Tibial nerve (tissue), 4 donors: ENCODE measurements around the gene GRAMD1A.

ENCODE experiments used
- EP300 ChIP-seq, 2 donors: sonication (generic); formaldehyde crosslinking; IDR thresholded peaks; one replicate each; pipeline ENCODE4 v1.6.1; 2017; ENCODE audit warnings: antibody characterized with exemption in 2 of 2, mild to moderate bottlenecking in 1 of 2
- POLR2A ChIP-seq, 2 donors: fragments of 450-650 bp; IDR thresholded peaks; one replicate each; pipeline ENCODE4 v1.6.1; 2017; ENCODE audit warnings: antibody characterized with exemption in 2 of 2, mild to moderate bottlenecking in 2 of 2, moderate library complexity in 2 of 2
- TF ChIP-seq, protein P1 (sequence below), 5 experiments: fragments of 200-600 bp in 3 of 5; fragments of 450-650 bp in 2 of 5; sonication (generic) in 3 of 5; IDR thresholded peaks; one replicate each; pipeline ENCODE4 v1.5.1; 2016 to 2019; ENCODE audit warnings: antibody characterized with exemption in 5 of 5, mild to moderate bottlenecking in 3 of 5, moderate library complexity in 2 of 5

DNA sequence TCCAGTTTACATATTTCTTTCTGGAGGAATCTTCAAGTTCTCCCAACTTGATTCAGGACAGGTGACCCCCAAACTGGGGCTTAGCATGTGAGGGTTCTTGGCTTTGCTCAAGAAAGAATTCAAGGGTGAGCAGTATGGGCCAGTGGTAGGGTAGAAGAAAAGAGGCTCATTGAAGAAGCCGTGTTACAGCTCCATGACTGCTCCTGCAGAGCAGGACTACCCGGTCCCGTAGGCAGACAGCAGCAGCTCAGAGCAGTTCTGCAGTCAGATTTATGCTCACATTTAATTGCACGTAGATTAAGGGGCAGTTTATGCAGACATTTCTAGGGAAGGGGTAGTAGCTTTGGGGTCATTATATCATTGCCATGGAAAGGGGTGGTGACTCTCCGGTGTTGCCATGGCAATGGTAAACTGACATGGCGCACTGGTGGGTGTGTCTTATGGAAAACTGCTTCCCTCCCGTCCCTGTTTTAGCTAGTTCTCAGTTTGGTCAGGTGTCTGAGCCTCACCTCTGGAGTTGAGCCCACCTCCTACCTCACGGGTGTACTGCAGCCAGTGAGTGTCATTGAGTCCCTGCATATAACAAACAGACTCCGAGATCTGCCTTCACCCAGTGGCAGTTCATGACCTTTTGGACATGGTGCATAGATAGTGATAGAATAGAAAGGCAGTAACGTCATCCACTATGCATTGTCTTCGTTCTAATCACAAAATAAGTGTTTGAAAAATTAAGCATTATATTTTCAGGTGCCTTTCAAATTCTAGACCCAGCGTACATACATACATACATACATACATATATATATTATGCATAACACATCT lies 20.1 kb upstream of the GRAMD1A start:
- TF ChIP-seq, protein P1, sequence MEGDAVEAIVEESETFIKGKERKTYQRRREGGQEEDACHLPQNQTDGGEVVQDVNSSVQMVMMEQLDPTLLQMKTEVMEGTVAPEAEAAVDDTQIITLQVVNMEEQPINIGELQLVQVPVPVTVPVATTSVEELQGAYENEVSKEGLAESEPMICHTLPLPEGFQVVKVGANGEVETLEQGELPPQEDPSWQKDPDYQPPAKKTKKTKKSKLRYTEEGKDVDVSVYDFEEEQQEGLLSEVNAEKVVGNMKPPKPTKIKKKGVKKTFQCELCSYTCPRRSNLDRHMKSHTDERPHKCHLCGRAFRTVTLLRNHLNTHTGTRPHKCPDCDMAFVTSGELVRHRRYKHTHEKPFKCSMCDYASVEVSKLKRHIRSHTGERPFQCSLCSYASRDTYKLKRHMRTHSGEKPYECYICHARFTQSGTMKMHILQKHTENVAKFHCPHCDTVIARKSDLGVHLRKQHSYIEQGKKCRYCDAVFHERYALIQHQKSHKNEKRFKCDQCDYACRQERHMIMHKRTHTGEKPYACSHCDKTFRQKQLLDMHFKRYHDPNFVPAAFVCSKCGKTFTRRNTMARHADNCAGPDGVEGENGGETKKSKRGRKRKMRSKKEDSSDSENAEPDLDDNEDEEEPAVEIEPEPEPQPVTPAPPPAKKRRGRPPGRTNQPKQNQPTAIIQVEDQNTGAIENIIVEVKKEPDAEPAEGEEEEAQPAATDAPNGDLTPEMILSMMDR (IDR thresholded peaks at IDR 0.05) = no peak
- TF ChIP-seq EP300 (IDR thresholded peaks at IDR 0.05) = no peak
- no peak for TF ChIP-seq POLR2A (IDR thresholded peaks at IDR 0.05)
